Aorta (tissue), 5 donors: ENCODE measurements around the gene KCNJ8. TPM values are rescaled to one million over a fixed set of nuclear protein-coding genes. Genes with fewer than 3 reads are reported as not detected.

ENCODE experiments used
- ATAC-seq: fragments of 200-7000 bp; cut with Tn5 transposase; one replicate; pipeline ENCODE4 v1.9.1; 2022; ENCODE audit warnings: moderate library complexity; ENCODE audit not compliant: low FRiP score
- DNase-seq, 2 donors: peaks; one replicate each; pipeline ENCODE4 v3.0.0-alpha.2; 2020
- H3K27ac ChIP-seq, 2 donors: one replicate each; pipeline ENCODE4 v1.5.1; 2013; ENCODE audit warnings: low read length in 2 of 2, mild to moderate bottlenecking in 2 of 2, moderate library complexity in 2 of 2, control low read depth in 1 of 2, inconsistent platforms in 1 of 2, low read depth in 1 of 2
- H3K27me3 ChIP-seq, 2 donors: one replicate each; pipeline ENCODE4 v1.6.1; 2013; ENCODE audit warnings: control low read depth in 1 of 2, low read length in 1 of 2, mild to moderate bottlenecking in 1 of 2, moderate library complexity in 1 of 2; ENCODE audit not compliant: insufficient read depth in 2 of 2, control insufficient read depth in 1 of 2
- H3K36me3 ChIP-seq, 2 donors: one replicate each; pipeline ENCODE4 v1.6.1; 2013; ENCODE audit warnings: control low read depth in 1 of 2, low read length in 1 of 2, mild to moderate bottlenecking in 1 of 2; ENCODE audit not compliant: insufficient read depth in 2 of 2, control insufficient read depth in 1 of 2
- H3K4me1 ChIP-seq, 2 donors: one replicate each; pipeline ENCODE4 v1.6.1; 2013; ENCODE audit warnings: low read length in 2 of 2, control low read depth in 1 of 2, mild to moderate bottlenecking in 1 of 2, moderate library complexity in 1 of 2; ENCODE audit not compliant: insufficient read depth in 2 of 2, control insufficient read depth in 1 of 2
- H3K4me3 ChIP-seq, 2 donors: one replicate each; pipeline ENCODE4 v1.5.1; 2013; ENCODE audit warnings: low read length in 2 of 2, control low read depth in 1 of 2, mild to moderate bottlenecking in 1 of 2
- H3K9me3 ChIP-seq: one replicate; pipeline ENCODE4 v1.6.1; 2013; ENCODE audit warnings: mild to moderate bottlenecking, low read length; ENCODE audit not compliant: control insufficient read depth
- WGBS, 2 donors: extraction: QIAGEN DNeasy Blood & Tissue Kit; methylation state at CpG; one replicate each; pipeline ENCODE4 v1.1.7; 2013; 5-methylcytosine and 5-hydroxymethylcytosine counted together
- intact Hi-C, 2 donors: fragments of 100-400 bp; cut with DNase I; formaldehyde crosslinking; loops; one replicate each; pipeline versions ENCODE4 v1.14.2 to v1.15.0; 2022
- polyA plus RNA-seq, 2 donors: library from polyadenylated mRNA; stranded (reverse); fragments of 200-250 nt; gene quantifications; one replicate each; pipeline ENCODE4 v1.2.3, GENCODE V29; 2013
- total RNA-seq, 2 donors: library from RNA; stranded (reverse); fragmentation: NEBNext Ultra II Directional; extraction: Animal tissue kit (Norgen Biotek cat#: 25700); gene quantifications; one replicate each; pipeline ENCODE4 v1.2.1, GENCODE V29; 2021
- donor health status: healthy with polysubstance abuse.
- donor health status: Bipolar disorder and iron deficiency.
- donor health status: DM: no; HTN: no; CAD: no.
- donor health status: DM: no; HTN: no; CAD: no.
- donor health status: DM: yes; HTN: yes; CAD: no.

KCNJ8 gene
- total and polyA plus RNA-seq, 4 donors: 4.0 to 27.2 (median 10.9) TPM

DNA sequence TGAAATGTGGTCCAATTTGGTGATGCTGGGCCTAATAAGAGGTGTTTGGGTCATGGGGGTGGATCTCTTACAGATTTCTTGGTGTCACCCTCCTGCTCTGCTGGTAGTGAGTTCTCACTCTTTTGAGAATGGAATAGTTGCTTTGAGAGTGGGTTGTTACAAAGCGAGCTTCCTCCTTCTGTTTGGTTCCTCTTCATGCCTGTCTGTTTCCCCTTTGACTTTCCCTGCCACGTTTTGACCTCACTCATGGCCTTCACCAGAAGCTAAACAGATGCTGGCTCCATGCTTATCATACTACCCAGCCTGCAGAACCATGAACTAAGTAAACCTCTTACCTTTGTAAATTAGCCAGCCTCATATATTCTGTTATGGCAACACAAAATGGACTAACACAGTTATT lies 59.1 kb downstream of the KCNJ8 start:
- intact Hi-C loops: no loop called here
- no peak for ATAC-seq
- WGBS, 2 donors: 67 to 77% methylated on average over 2 of the region's 2 CpGs

More for the DNA sequence above, 59.1 kb downstream of the KCNJ8 start:
- Histone ChIP-seq H3K36me3 (no peaks in the 10 kb centered on the region), H3K9me3 (no peaks in the 10 kb centered on the region), H3K27me3 (no peaks in the 10 kb centered on the region), H3K27ac (no peak overlapping the region), H3K4me1 (peaks cover 0 to under 1% of the 10 kb centered on the region in 2 donors), H3K4me3 (no peak overlapping the region)
- no peak for DNase-seq

Other genes with a start within 250 kb of the KCNJ8 start
- gene SPX, start 248.4 kb downstream of the KCNJ8 start, total RNA-seq: under 1 TPM in 1 of 2 donors, not detected in 1; 0.09 TPM
- gene SPX, start 248.4 kb downstream of the KCNJ8 start, polyA plus RNA-seq: under 1 TPM in 1 of 2 donors, not detected in 1; 0.15 TPM
- under 1 TPM in 1 of 2 donors, not detected in 1; 0.15 TPM for gene GYS2, start 169.9 kb downstream of the KCNJ8 start, total RNA-seq
- not detected for gene GYS2, start 169.9 kb downstream of the KCNJ8 start, polyA plus RNA-seq
- 100 to 1,000 TPM; 251 to 260 TPM for gene LDHB, start 116.9 kb downstream of the KCNJ8 start, total RNA-seq
- gene LDHB, start 116.9 kb downstream of the KCNJ8 start, polyA plus RNA-seq: 100 to 1,000 TPM; 218 to 361 TPM
- gene ABCC9, start 166.7 kb upstream of the KCNJ8 start, total RNA-seq: 100 to 1,000 TPM in 1 of 2 donors, 10 to 100 TPM in 1; 47.9 to 157 TPM
- gene ABCC9, start 166.7 kb upstream of the KCNJ8 start, polyA plus RNA-seq: 1 to 10 TPM in 1 of 2 donors, under 1 TPM in 1; 0.69 to 1.1 TPM